ENCODE data around the gene MOSPD3.

DNA sequence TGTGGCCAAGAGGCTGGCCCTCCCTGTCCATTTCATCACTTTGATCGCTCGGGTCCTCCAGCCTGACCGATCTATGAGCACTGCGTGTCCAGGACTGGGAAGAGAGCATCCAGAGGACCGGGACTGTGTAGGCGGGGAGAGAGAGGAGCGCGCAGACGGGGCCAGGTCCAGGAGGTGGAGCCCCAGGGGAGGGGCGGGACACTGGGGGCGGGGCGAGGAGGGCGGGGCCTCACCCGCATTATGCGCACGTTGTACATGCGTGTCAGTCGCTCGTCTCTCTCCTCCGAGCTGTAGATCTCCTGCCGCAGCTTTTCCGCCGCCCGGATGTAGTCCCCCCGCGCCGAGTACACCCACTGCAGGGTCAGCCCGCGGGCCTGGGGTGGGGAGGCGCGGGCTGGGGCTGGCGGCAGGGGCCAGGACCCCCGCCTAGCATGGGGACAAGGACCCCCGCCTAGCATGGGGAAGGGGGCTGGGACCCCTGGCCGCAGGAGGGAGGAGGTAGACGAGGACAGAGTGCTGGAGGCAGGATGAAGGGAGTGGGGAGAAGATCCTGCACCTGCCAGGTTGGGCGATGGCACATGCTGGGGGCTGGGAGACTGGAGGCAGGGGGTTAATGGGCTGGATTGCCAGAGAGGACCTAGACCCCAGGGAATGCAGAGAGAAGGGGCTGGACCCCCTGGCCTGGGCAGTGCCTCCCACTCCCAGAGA, 14.3 kb downstream of the MOSPD3 start:
- TF ChIP-seq POLR2A (IDR thresholded peaks at IDR 0.05): no peak
- TF ChIP-seq, protein P1, sequence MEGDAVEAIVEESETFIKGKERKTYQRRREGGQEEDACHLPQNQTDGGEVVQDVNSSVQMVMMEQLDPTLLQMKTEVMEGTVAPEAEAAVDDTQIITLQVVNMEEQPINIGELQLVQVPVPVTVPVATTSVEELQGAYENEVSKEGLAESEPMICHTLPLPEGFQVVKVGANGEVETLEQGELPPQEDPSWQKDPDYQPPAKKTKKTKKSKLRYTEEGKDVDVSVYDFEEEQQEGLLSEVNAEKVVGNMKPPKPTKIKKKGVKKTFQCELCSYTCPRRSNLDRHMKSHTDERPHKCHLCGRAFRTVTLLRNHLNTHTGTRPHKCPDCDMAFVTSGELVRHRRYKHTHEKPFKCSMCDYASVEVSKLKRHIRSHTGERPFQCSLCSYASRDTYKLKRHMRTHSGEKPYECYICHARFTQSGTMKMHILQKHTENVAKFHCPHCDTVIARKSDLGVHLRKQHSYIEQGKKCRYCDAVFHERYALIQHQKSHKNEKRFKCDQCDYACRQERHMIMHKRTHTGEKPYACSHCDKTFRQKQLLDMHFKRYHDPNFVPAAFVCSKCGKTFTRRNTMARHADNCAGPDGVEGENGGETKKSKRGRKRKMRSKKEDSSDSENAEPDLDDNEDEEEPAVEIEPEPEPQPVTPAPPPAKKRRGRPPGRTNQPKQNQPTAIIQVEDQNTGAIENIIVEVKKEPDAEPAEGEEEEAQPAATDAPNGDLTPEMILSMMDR (IDR thresholded peaks at IDR 0.05): no peak
